ENCODE results near the gene TCF12. TPM values are rescaled to one million over a fixed set of nuclear protein-coding genes. Genes with fewer than 3 reads are reported as not detected.

TCF12 gene
- total and polyA plus RNA-seq, 2 of the 8 experiments (the other 6 are each of a cell fraction or from before 2014, with no cell fraction given): 85.8 to 101 TPM

- Histone ChIP-seq H4K8ac (ENCODE audit: extremely low read depth, insufficient read depth, low read length) (no peak overlapping the region), H3K4me3 (ENCODE audit: extremely low read depth in 1 of 4, insufficient read depth in 2 of 4, low read depth in 3 of 4, low read length in 4 of 4) (no peak overlapping the region), H2BK12ac (ENCODE audit: low read depth, low read length) (no peak overlapping the region), H3K23ac (ENCODE audit: insufficient read length) (no peak overlapping the region), H3K36me3 (ENCODE audit: control insufficient read depth in 2 of 4, insufficient read depth in 4 of 4, low read length in 3 of 4) (no peaks in the 10 kb centered on the region), H2BK120ac (replicated peaks; ENCODE audit: low read depth, low read length) (no peak overlapping the region), H3K27ac (ENCODE audit: low read depth, low read length) (no peak overlapping the region), H3K9me3 (ENCODE audit: insufficient read depth in 2 of 2, low read depth in 1 of 2, low read length in 1 of 2) (no peaks in the 10 kb centered on the region), H4K20me1 (replicated peaks in 1 of 2; ENCODE audit: control insufficient read depth in 1 of 2, insufficient read depth in 2 of 2, low read length in 2 of 2) (peaks cover 9 to 12% of the 10 kb centered on the region in 2 experiments), H3K4me2 (ENCODE audit: insufficient read depth in 1 of 2, low read depth in 2 of 2, low read length in 2 of 2) (no peak overlapping the region), H2AFZ (ENCODE audit: low read length) (no peak overlapping the region), H3K27me3 (replicated peaks in 1 of 4; ENCODE audit: control insufficient read depth in 3 of 4, extremely low read depth in 1 of 4, insufficient read depth in 3 of 4, low read length in 3 of 4) (no peaks in the 10 kb centered on the region), H2BK20ac (ENCODE audit: low read length) (no peak overlapping the region), H3K4me1 (replicated peaks in 1 of 4; ENCODE audit: control insufficient read depth in 3 of 4, insufficient read depth in 4 of 4, low read length in 3 of 4) (peaks cover 0 to 11% (median 1%) of the 10 kb centered on the region in 4 experiments; a peak in 2 of 7 replicates), H4K5ac (ENCODE audit: insufficient read length, low read depth, low read length) (no peak overlapping the region), H4K91ac (replicated peaks; ENCODE audit: insufficient read length, low read length) (no peak overlapping the region), H3K18ac (ENCODE audit: extremely low read depth, low read length) (no peak overlapping the region), H2AK5ac (ENCODE audit: low read depth, low read length) (no peak overlapping the region), H3K4ac (replicated peaks; ENCODE audit: insufficient read length, low read depth, low read length) (no peak overlapping the region), H3K56ac (replicated peaks; ENCODE audit: insufficient read length, low read depth, low read length) (no peak overlapping the region), H3K79me1 (ENCODE audit: low read depth, low read length) (no peaks in the 10 kb centered on the region), H2BK15ac (ENCODE audit: low read length) (no peak overlapping the region), H2BK5ac (ENCODE audit: low read depth, low read length) (no peak overlapping the region), H3K14ac (ENCODE audit: insufficient read length) (no peak overlapping the region), H3K9ac (replicated peaks in 1 of 4; ENCODE audit: extremely low read depth in 1 of 4, low read depth in 3 of 4, low read length in 3 of 4) (no peak overlapping the region), H3K23me2 (ENCODE audit: low read depth, low read length) (no peaks in the 10 kb centered on the region; the same call in 1 of the 2 replicates), H3K79me2 (ENCODE audit: control insufficient read depth in 1 of 2, insufficient read depth in 2 of 2, low read length in 2 of 2) (peaks cover 10 to 96% of the 10 kb centered on the region in 2 experiments)
- no peak for DNase-seq (ENCODE audit: low read depth in 1 of 2, low spot score in 2 of 2)
- TF ChIP-seq TEAD4 (IDR thresholded peaks at IDR 0.05; ENCODE audit: low read depth, low read length) (no peak), CEBPB (IDR thresholded peaks at IDR 0.05; ENCODE audit: low read depth, low read length) (no peak), JUN (IDR thresholded peaks at IDR 0.05; ENCODE audit: low read depth, low read length) (no peak), SRF (IDR thresholded peaks at IDR 0.05; ENCODE audit: low read depth, low read length) (no peak), GABPA (IDR thresholded peaks at IDR 0.05; ENCODE audit: borderline replicate concordance, insufficient read depth, low read length) (no peak), FOSL1 (IDR thresholded peaks at IDR 0.05; ENCODE audit: insufficient read depth, low read depth, low read length) (no peak), EP300 (IDR thresholded peaks at IDR 0.05; ENCODE audit: borderline replicate concordance in 1 of 2, low read depth in 2 of 2, low read length in 2 of 2) (no peak), MAFK (IDR thresholded peaks at IDR 0.05; ENCODE audit: low read depth, low read length) (no peak), RXRA (IDR thresholded peaks at IDR 0.05; ENCODE audit: insufficient read depth, low read depth, low read length) (no peak), NRF1 (IDR thresholded peaks at IDR 0.05; ENCODE audit: low read depth, low read length) (no peak), SAP30 (IDR thresholded peaks at IDR 0.05; ENCODE audit: insufficient read depth, insufficient replicate concordance, low read length) (no peak), TAF1 (IDR thresholded peaks at IDR 0.05; ENCODE audit: low read depth, low read length) (no peak)
- WGBS, 2 experiments (ENCODE audit: extremely low coverage in 1 of 2, insufficient coverage in 1 of 2, insufficient read length in 1 of 2, insufficient replicate concordance in 2 of 2, low coverage in 1 of 2, low lambda C conversion rate in 2 of 2, missing lambda C conversion rate in 1 of 2): 82% methylated on average over 3 of the region's 3 CpGs; no CpG with 5 or more reads in 1 of the 2 experiments
- no peak for FAIRE-seq
- CTCF ChIA-PET (ENCODE audit: partially characterized antibody): interaction anchor here (0.6 kb wide), 1 partner anchor 627 kb away, joined by 4 read pairs; no protein-coding TSS in a partner anchor
- POLR2A ChIA-PET (ENCODE audit: partially characterized antibody): interaction anchor here (2.2 kb wide), 1 partner anchor 9 kb away, joined by 5 read pairs; no protein-coding TSS in a partner anchor
These were observed 48.9 kb downstream of the TCF12 start for GRCh38 chr15:56967336-56967735.
